ENCODE measurements around the gene OR2L5. TPM values are rescaled to one million over a fixed set of nuclear protein-coding genes. Genes with fewer than 3 reads are reported as not detected.

Gene OR2L5
- total RNA-seq, 2 donors from 2014 or later = not detected

Other genes starting within 250 kb of the OR2L5 start
- not detected for gene OR14A16, start 189.5 kb upstream of the OR2L5 start, total RNA-seq
- gene OR11L1, start 171.8 kb upstream of the OR2L5 start, total RNA-seq = not detected
- gene TRIM58, start 156.5 kb upstream of the OR2L5 start, total RNA-seq = 1 to 10 TPM; 3.9 to 4.2 TPM
- gene OR2W3, start 118.1 kb upstream of the OR2L5 start, total RNA-seq = 1 to 10 TPM; 1.0 to 1.1 TPM
- under 1 TPM in 1 of 2 donors, not detected in 1; 0.27 TPM for gene OR2T8, start 93.4 kb upstream of the OR2L5 start, total RNA-seq
- gene OR2AJ1, start 88.8 kb upstream of the OR2L5 start, total RNA-seq = not detected
- not detected for gene OR2L8, start 64.8 kb upstream of the OR2L5 start, total RNA-seq
- not detected for gene OR2AK2, start 48.4 kb upstream of the OR2L5 start, total RNA-seq
- under 1 TPM in 1 of 2 donors, not detected in 1; 0.15 TPM for gene OR2L2, start 16.4 kb downstream of the OR2L5 start, total RNA-seq
- not detected for gene OR2L3, start 33.2 kb downstream of the OR2L5 start, total RNA-seq
- not detected for gene OR2L13, start 81.5 kb downstream of the OR2L5 start, total RNA-seq
- gene OR2M5, start 131.5 kb downstream of the OR2L5 start, total RNA-seq = not detected
- not detected for gene OR2M2, start 161.2 kb downstream of the OR2L5 start, total RNA-seq
- not detected for gene OR2M3, start 183.6 kb downstream of the OR2L5 start, total RNA-seq
- gene OR2M4, start 217.8 kb downstream of the OR2L5 start, total RNA-seq = not detected

Data from left colon (tissue), 2 donors.